Urinary bladder (tissue), 4 donors: ENCODE results near the gene CHAT. TPM values are rescaled to one million over a fixed set of nuclear protein-coding genes. Genes with fewer than 3 reads are reported as not detected.

Experiments
- DNase-seq: peaks from one replicate; pipeline ENCODE4 v3.0.0-alpha.2; 2015; ENCODE audit errors: extremely low spot score
- H3K27ac ChIP-seq: one replicate; pipeline ENCODE4 v1.5.1; 2013; ENCODE audit warnings: low read depth, mild to moderate bottlenecking, moderate library complexity
- H3K36me3 ChIP-seq: one replicate; pipeline ENCODE4 v1.6.1; 2013; ENCODE audit warnings: mild to moderate bottlenecking, moderate library complexity; ENCODE audit not compliant: insufficient read depth
- H3K4me1 ChIP-seq: one replicate; pipeline ENCODE4 v1.6.1; 2013; ENCODE audit warnings: mild to moderate bottlenecking, moderate library complexity; ENCODE audit not compliant: insufficient read depth
- H3K4me3 ChIP-seq: one replicate; pipeline ENCODE4 v1.5.1; 2013; ENCODE audit warnings: low read depth, low read length
- WGBS: extraction: QIAGEN DNeasy Blood & Tissue Kit; methylation state at CpG from one replicate; pipeline ENCODE4 v1.1.7; 2013; 5-methylcytosine and 5-hydroxymethylcytosine counted together
- polyA plus RNA-seq: library from polyadenylated mRNA; stranded (reverse); fragments of 200-250 nt; gene quantifications from one replicate; pipeline ENCODE4 v1.2.3, GENCODE V29; 2013
- total RNA-seq: library from RNA; depleted of rRNA; stranded (reverse); fragments of >200 nt; gene quantifications from one replicate; pipeline ENCODE4 v1.2.3, GENCODE V29; 2014
- donor health status: healthy with polysubstance abuse.
- donor health status: healthy.

The CHAT gene
- total and polyA plus RNA-seq, 2 donors: 0.14 TPM; not detected in 1

DNA sequence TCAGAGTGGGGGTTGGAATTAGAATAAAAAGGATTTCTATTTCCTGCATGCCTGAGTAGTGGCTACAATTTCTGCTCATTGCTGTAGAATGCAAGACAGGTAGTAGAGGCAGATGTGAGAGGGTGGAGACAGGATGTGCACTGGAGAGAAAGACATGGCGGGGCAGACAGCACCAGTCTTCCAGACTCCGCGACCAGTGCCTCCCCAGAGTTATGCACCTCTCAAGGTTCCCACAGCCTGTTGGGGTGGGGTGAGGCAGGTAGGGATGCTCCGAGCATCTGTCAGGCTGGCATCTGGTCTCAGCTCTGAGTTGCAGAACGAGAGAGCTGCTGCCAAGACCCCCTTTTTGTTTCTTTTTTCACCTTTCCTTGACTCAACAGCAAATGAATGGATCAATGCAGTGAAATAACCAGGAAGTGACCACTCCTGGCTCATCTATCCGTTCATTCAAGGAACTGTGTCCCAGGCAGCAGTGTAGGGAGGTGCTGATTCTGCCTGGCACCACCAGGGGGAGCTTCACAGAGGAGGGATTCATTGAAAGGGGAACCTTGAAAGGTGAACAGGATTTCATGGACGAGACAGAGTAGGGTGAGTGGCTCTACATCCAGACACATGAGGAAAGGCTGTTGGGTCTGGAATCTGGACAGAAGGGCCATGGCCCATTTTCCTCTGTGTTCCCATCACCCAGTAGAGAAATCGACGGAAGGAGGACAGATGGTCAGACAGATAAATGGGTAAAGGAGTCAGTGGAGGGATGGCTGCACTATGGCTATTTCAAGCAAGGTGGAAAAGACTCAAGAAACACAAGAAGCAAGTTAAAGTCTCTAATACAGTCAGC lies 20.9 kb upstream of the CHAT start:
- no peaks in the 10 kb centered on the region for H3K36me3 ChIP-seq
- H3K27ac ChIP-seq: no peak overlapping the region
- H3K4me3 ChIP-seq: no peak overlapping the region
- H3K4me1 ChIP-seq: no peaks in the 10 kb centered on the region
- no peak for DNase-seq
- 36% methylated on average over 9 of the region's 9 CpGs for WGBS

DNA sequence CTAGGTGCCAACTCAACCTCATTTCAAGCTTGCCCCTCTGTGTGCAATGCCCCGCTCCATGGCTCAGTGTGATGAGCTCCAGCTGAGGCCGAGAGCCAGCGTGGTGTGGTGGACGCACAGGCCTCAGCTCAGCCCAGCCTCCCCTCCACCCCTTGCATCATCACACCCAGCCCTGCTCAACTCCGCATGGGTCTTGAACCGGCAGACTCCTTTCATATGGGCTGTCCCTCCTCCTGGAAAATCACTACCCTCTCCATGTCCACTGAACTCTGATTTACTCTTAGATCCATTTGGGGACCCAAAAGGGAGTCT lies 20.3 kb upstream of the CHAT start:
- H3K36me3 ChIP-seq: no peaks in the 10 kb centered on the region
- no peak overlapping the region for H3K27ac ChIP-seq
- no peak for DNase-seq
- H3K4me3 ChIP-seq: no peak overlapping the region
- whole genome bisulfite sequencing: 83% methylated on average over 6 of the region's 6 CpGs
- H3K4me1 ChIP-seq: no peaks in the 10 kb centered on the region

DNA sequence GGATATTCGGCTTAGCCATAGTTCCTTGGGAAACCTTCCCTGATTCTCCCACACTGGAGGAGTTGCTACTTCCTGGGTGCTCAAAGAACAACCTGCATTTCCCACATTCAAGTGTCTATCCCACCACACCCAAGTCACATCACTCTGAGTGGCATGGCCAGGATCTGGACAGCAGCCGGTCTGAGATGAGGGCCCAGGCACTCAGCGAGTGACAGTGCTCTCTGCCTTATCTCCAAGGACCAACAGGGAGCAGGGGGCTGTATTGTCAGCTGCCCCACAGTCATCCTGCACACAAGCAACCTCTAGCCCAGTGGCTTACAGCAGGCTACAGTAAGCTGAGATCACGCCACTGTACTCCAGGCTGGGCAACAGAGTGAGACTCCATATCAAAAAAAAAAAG lies 19.8 kb upstream of the CHAT start:
- no peak overlapping the region for H3K27ac ChIP-seq
- no peaks in the 10 kb centered on the region for H3K4me1 ChIP-seq
- no peaks in the 10 kb centered on the region for H3K36me3 ChIP-seq
- DNase-seq: no peak
- 71% methylated on average over 4 of the region's 4 CpGs for WGBS
- H3K4me3 ChIP-seq: no peak overlapping the region

DNA sequence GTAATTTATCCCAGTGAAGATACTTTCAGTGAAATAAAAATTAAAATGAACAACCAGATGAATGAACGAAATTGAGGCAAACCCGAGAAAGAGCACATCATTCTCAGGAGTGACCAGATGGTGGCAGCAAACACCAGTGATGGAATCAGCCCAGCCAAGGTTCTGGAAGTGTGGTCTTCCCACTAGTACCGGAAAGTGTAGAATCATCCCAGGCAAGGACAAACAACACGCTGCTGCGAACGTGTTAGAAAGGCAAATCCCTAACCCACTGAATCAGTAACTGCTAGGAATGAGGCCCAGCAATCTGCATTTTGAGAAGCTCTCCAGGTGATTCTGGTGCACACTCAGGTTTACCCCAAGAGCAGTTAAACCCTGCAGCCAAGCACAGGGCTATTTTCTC lies 19.2 kb upstream of the CHAT start:
- Histone ChIP-seq H3K4me3 (no peak overlapping the region), H3K27ac (no peak overlapping the region), H3K36me3 (no peaks in the 10 kb centered on the region), H3K4me1 (no peaks in the 10 kb centered on the region)
- DNase-seq: no peak
- 2% methylated on average over 6 of the region's 6 CpGs for WGBS

DNA sequence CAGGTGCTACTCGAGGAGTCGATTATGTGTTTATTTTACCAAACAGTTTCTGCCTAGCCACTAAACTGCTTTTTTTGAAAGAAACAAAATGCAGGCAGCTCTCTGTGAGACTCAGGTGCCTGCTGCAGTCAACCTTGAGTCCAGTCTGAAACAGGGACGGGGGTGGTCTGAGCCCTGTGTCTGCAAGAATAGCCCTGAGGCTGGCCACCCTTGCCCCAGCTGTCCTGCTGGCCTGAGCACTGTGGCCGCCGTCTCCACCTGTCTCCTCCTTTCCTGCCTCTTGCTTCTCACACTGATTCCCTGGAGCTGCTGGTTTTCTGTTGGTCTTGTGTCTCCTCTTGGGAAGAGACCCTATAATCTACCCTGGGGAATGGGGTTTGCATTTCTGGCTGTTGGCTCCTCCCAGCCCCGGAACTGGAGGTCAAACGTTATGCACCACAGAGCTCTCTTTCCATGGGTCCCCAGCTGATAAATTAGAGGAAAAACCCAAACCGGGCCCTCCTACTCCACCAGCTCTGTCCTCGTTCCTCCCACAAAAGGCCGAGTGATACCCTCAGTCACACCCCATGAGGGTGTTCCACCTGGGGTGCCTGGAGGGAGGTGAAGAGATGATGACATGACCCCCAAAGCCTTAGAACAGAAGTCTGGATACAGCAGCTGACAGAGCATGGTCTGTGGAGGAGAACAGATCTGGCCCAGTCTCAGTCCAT lies 18.7 kb upstream of the CHAT start:
- H3K36me3 ChIP-seq: no peaks in the 10 kb centered on the region
- 61% methylated on average over 10 of the region's 10 CpGs for WGBS
- H3K4me3 ChIP-seq: no peak overlapping the region
- H3K27ac ChIP-seq: no peak overlapping the region
- no peak for DNase-seq
- no peaks in the 10 kb centered on the region for H3K4me1 ChIP-seq

DNA sequence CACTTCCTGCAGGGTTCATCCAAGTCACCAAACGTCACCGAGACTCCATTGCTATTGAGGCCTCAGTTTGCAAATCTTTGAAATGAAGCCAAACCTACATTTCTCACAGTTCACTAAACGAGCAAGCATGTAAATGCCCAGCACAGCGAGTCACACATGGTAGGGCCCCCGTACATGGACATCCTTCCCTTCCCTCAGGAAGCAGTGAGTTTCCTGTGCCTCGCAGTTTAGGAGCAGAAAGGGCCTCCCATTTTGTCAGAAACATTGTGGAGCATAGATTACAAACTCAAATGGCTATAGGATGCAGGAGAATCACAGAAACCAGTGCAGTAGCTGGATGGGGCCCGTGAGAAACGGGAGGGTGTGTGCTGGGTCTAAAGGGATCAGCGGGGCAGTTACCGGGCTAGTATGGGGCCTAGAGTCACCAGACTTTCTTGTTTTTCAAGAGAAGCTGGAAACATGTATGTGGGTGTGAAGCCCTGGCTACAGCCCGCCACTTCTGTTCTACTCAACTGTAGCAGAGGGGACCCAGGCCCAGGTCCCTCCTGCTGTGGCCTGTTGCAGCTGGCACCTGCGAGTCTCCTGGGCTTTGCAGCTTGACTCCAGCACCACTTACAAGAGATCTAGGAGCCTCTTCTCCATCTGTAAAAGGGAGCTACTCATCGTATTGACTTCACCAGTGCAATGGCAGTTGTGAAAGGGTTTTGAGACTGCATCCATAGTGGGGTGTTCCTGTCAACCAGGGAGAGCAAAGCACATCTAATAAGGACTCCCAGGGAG lies 17.9 kb upstream of the CHAT start:
- no peak for DNase-seq
- 67% methylated on average over 13 of the region's 13 CpGs for WGBS
- H3K36me3 ChIP-seq: no peaks in the 10 kb centered on the region
- no peak overlapping the region for H3K27ac ChIP-seq
- H3K4me3 ChIP-seq: no peak overlapping the region
- no peaks in the 10 kb centered on the region for H3K4me1 ChIP-seq

DNA sequence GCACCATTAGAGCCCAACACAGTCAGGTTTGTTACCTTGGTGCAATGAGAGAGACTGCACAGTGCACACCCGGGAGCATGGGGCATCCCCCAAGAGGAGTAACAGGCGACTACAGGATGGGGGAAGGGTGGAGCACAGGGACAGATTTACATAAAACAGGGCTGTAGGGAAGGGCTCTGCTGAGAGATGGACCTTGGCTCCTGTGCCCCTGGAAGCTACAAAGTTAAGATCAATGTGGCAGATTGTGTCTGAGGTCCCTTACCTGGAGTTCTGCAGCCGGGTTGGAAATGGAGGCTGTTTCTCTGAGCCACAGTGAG lies 17.4 kb upstream of the CHAT start:
- no peak for DNase-seq
- Histone ChIP-seq H3K27ac (no peak overlapping the region), H3K4me1 (no peaks in the 10 kb centered on the region), H3K4me3 (no peak overlapping the region), H3K36me3 (no peaks in the 10 kb centered on the region)
- 32% methylated on average over 3 of the region's 3 CpGs for WGBS

DNA sequence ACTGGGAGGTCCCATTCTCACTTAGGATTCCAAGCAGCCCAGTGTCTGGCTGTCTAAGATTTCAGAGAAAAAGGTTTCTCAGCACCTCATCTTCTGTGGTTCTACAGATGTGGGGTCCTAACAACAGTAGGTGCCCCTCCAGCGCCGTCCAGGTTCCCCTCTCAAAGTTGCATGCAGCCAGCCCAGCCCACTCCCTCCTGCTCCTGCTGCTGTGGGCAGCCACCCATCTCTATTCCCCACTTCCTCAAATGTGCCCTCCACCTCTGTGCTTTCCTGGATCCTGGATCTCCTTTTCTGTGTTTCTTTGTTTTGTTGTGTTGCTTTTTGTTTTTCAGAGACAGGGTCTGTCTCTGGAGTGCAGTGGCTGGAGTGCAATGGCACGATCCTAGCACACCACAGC lies 17.0 kb upstream of the CHAT start:
- Histone ChIP-seq H3K36me3 (no peaks in the 10 kb centered on the region), H3K4me3 (no peak overlapping the region), H3K4me1 (no peaks in the 10 kb centered on the region), H3K27ac (no peak overlapping the region)
- DNase-seq: no peak
- 67% methylated on average over 3 of the region's 3 CpGs for WGBS

DNA sequence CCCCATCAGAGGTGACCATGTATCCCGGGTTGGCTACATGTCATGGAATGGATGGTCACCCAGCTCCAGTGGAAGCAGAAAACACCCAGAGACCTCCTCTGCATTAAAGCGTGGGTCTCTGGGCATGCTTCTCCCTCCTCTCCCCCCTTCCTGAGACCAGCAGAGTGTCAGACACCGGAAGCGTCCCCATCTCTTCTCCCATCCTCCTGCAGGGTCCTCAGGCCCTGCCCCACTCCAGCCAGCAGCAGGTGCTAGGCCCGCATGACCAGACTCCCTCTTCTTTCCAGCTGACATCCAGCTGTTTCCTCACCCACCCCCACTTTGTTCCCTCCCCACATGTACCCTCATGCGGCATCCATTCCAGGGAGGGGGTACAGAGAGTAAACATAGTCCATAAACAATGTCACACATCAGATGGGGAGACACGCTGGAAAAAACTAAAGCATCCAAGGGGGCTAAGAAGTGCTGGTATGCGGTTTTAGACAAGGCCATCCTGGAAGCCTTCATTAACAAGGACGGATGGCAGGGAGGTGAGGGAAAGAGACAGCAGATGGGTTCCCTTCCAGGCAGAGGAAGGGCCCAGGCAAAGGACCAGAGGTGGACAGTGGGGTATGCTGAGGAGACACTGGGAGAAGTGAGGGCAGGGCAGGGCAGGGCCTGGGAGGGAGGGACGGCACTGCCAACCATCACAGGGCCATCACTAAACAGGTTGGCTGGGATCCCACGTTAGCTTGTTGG lies 16.2 kb upstream of the CHAT start:
- H3K4me1 ChIP-seq: no peaks in the 10 kb centered on the region
- 73% methylated on average over 11 of the region's 11 CpGs for WGBS
- H3K4me3 ChIP-seq: no peak overlapping the region
- no peak for DNase-seq
- no peak overlapping the region for H3K27ac ChIP-seq
- no peaks in the 10 kb centered on the region for H3K36me3 ChIP-seq

DNA sequence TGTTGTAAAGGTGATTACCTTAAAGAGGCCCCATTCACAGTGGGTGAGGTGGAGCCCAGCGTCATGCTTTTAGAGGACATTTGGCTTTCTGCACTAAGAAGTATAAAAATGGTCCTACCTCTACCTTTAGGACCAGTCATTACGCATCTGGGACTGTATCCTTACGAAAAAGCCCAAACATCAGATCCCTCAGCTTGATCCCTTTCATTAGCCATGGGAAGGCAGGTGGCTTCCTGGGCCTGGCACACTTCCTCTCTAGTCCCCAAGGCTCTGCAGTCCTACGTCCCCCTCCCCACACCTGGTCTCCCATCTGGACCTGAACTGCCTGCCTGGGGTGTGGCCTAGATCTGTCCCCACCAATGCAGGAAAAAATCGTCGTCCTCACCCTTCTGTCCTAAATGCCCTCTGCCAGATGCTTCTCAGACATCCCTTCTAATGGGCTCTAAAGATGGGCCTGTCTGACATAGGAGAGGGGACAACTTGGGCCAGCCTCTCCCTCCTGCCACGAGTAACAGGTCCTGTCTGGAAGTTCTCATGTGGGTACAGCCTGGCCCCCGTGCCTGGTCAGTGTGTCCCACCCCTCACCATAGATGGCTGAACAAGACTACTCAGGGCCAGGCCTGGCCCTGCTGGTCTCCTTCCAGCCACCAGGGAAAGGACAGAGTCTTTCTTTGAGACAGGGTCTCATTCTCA lies 15.5 kb upstream of the CHAT start:
- WGBS: 72% methylated on average over 8 of the region's 8 CpGs
- Histone ChIP-seq H3K27ac (no peak overlapping the region), H3K4me1 (no peaks in the 10 kb centered on the region), H3K36me3 (no peaks in the 10 kb centered on the region), H3K4me3 (no peak overlapping the region)
- no peak for DNase-seq

DNA sequence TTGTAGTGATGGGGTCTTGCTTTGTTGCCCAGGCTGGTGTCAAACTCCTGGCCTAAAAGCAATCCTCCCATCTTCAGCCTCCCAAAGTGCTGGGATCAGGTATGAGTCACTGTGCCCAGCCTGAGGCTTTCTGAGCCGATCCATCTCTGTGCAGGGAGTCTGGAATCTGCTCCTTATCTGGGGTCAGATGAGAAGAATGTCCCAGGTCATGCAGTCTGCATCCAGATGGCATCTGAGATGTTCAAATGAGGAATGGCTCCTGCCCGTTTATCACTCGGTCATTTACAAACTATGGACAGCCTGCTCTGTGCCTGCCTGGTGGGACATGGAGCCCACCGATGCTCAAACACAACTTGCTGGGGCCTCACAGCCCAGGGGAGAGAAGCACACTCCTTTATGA lies 14.9 kb upstream of the CHAT start:
- WGBS: 61% methylated on average over 4 of the region's 4 CpGs
- H3K27ac ChIP-seq: no peak overlapping the region
- H3K4me3 ChIP-seq: no peak overlapping the region
- H3K36me3 ChIP-seq: no peaks in the 10 kb centered on the region
- no peaks in the 10 kb centered on the region for H3K4me1 ChIP-seq
- DNase-seq: no peak

DNA sequence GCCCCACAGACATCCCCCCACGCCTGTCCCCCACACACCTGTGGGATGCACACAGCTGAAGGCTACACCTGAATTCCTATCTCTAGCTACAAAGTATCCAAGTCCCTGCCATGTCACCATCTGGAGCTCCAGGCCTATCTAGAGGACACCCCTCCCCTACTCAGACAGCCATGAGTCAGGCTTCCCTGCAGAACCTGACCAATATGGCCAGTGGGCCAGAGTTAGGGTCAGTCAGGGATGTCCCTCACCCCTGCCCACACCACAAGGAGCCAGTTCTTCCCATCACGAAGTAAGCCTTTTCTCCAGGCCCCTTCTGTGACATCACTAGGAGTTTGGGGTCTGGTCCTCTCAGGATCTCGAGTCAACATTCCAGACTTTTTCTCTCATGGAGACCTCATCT lies 14.3 kb upstream of the CHAT start:
- 74% methylated on average over 3 of the region's 3 CpGs for WGBS
- H3K4me1 ChIP-seq: no peaks in the 10 kb centered on the region

DNA sequence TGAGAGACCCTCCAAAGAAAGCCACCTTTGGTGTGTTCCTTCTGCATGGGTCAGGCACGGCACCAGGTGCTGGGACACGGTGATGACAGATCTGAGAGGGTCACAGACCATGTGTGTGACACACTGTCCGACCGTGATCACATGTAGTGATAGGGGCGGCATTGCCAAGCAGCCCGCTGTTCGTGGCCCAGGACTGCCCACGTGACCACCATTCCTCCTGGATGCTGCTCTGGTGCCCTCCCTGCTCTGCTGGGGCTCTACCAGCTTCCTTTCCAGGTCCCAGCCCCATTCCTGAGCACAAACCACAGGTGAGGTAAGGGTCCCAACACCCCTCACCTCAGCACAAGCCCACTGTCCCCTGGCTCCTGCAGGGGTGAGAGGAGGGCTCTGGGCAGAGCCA lies 13.8 kb upstream of the CHAT start:
- Histone ChIP-seq H3K4me1 (no peaks in the 10 kb centered on the region), H3K4me3 (no peak overlapping the region), H3K27ac (no peak overlapping the region), H3K36me3 (no peaks in the 10 kb centered on the region)
- DNase-seq: no peak
- WGBS: 80% methylated on average over 8 of the region's 8 CpGs

More for the DNA sequence above, 14.3 kb upstream of the CHAT start:
- H3K27ac ChIP-seq: no peak overlapping the region
- H3K4me3 ChIP-seq: no peak overlapping the region
- H3K36me3 ChIP-seq: no peaks in the 10 kb centered on the region
- no peak for DNase-seq
